Upper lobe of left lung (tissue), 4 donors: ENCODE results near the gene LSR.

Source experiments
- EP300 ChIP-seq, 4 donors: sonication (generic); formaldehyde crosslinking; IDR thresholded peaks; one replicate each; pipeline ENCODE4 v1.5.1; 2017; ENCODE audit warnings: antibody characterized with exemption in 4 of 4, control low read depth in 2 of 4
- POLR2A ChIP-seq, 4 donors: fragments of 450-650 bp; IDR thresholded peaks; one replicate each; pipeline ENCODE4 v1.5.1; 2016 to 2017; ENCODE audit warnings: antibody characterized with exemption in 4 of 4, mild to moderate bottlenecking in 2 of 4
- POLR2AphosphoS5 ChIP-seq, 2 donors: sonication (generic); formaldehyde crosslinking; IDR thresholded peaks; one replicate each; pipeline ENCODE4 v1.5.1; 2017; ENCODE audit warnings: antibody characterized with exemption in 2 of 2
- TF ChIP-seq, protein P1 (sequence below), 6 experiments: fragments of 450-650 bp in 4 of 6; fragments of 200-600 bp in 2 of 6; sonication (generic) in 2 of 6; IDR thresholded peaks; one replicate each; pipeline ENCODE4 v1.5.1; 2016 to 2019; ENCODE audit warnings: antibody characterized with exemption in 6 of 6

DNA sequence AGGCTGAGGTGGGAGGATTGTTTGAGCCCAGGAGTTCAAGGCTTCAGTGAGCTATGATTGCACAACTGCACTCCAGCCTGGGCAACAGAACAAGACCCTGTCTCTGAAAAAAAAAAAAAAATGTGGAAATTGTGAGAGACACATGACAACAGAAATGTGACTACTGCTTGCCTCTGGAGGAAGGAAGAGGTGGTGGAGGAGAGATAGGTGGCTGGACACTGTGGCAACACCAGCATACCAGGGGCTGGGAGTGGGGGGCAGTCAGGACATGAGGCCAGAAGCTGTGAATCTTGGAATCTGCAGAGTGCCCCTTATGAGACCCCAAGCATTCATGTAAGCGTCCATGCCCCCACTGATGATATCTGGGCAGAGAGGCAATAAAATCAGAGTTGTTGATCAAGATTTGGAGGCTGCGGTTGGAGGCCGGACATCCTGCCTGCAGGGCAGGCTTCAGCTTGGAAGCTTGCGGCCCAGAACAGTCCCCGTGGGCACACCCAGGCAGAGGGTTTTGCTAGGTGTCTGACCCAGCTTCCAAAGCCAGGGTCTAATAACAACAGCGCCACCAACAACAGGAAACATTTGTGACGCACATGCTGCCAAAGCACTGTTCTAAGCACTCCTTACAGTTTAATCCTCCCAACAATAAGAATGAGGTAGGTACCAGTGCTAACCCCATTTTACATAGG is 37.1 kb upstream of the LSR start:
- peak in 2 of 4 donors; percentile 57 to 76 for TF ChIP-seq EP300 (IDR thresholded peaks at IDR 0.05)
- peak; percentile 55 to 56 for TF ChIP-seq POLR2AphosphoS5 (IDR thresholded peaks at IDR 0.05)
- peak in 2 of 4 donors; percentile 9 to 61 for TF ChIP-seq POLR2A (IDR thresholded peaks at IDR 0.05)
- TF ChIP-seq, protein P1, sequence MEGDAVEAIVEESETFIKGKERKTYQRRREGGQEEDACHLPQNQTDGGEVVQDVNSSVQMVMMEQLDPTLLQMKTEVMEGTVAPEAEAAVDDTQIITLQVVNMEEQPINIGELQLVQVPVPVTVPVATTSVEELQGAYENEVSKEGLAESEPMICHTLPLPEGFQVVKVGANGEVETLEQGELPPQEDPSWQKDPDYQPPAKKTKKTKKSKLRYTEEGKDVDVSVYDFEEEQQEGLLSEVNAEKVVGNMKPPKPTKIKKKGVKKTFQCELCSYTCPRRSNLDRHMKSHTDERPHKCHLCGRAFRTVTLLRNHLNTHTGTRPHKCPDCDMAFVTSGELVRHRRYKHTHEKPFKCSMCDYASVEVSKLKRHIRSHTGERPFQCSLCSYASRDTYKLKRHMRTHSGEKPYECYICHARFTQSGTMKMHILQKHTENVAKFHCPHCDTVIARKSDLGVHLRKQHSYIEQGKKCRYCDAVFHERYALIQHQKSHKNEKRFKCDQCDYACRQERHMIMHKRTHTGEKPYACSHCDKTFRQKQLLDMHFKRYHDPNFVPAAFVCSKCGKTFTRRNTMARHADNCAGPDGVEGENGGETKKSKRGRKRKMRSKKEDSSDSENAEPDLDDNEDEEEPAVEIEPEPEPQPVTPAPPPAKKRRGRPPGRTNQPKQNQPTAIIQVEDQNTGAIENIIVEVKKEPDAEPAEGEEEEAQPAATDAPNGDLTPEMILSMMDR (IDR thresholded peaks at IDR 0.05), result no peak
